ENCODE results near the gene TSEN34. TPM values are rescaled to one million over a fixed set of nuclear protein-coding genes. Genes with fewer than 3 reads are reported as not detected.
"Not testable (repeated sequence)": the region's sequence is repeated elsewhere in the genome, so short reads cannot be mapped to it uniquely, and the experiment has no call there.

TSEN34 gene
- total RNA-seq, 1 experiment from 2014 or later = 194 TPM

GRCh38 chr19:54231077-54231931 lies 40.2 kb downstream of the TSEN34 start:
- Histone ChIP-seq H3K36me3 (ENCODE audit: control insufficient read depth, insufficient read depth, low read length) (no peaks in the 10 kb centered on the region), H3K27ac (ENCODE audit: low read length) (no peak overlapping the region), H3K4me3 (ENCODE audit: low read depth in 2 of 2, low read length in 2 of 2) (no peak overlapping the region), H3K9me3 (ENCODE audit: control insufficient read depth, insufficient read depth, low read depth, low read length) (no peaks in the 10 kb centered on the region), H3K4me1 (ENCODE audit: control insufficient read depth, insufficient read depth, low read length) (peaks cover 4% of the 10 kb centered on the region; the same call in 1 of the 2 replicates), H3K27me3 (ENCODE audit: control insufficient read depth, insufficient read depth, low read length) (no peaks in the 10 kb centered on the region)
- no peak for DNase-seq (ENCODE audit: low read depth, low spot score)
- ChIA-PET POLR2A (interaction anchor here (0.6 kb wide), 1 partner anchor 15 kb away, joined by 8 read pairs; no protein-coding TSS in a partner anchor), CTCF (interaction anchor here (0.7 to 1.0 kb wide), 2 partner anchors 16 to 40 kb away, joined by 3 read pairs; partner anchors contain the start of gene TSEN34)
- BruUV-seq (replicated peaks) = no TSS peak
- in situ Hi-C loops (cut with HindIII; ENCODE audit: low pct_unique_long_range_greater_than_20kb, low sequenced_read_pairs) (no loop called here), intact Hi-C loops (cut with micrococcal nuclease; ENCODE audit: unreplicated experiment) (no loop called here)
- peak; percentile 99 for ATAC-seq
- peak; percentile 99 for TF ChIP-seq CTCF (IDR thresholded peaks at IDR 0.05)
- TF ChIP-seq POLR2AphosphoS5 (IDR thresholded peaks at IDR 0.05; ENCODE audit: low read depth, low read length) = no peak

- Histone ChIP-seq H3K4me3 (ENCODE audit: low read depth in 2 of 2, low read length in 2 of 2) (no peak overlapping the region), H3K27ac (ENCODE audit: low read length) (no peak overlapping the region), H3K27me3 (ENCODE audit: control insufficient read depth, insufficient read depth, low read length) (no peaks in the 10 kb centered on the region), H3K4me1 (ENCODE audit: control insufficient read depth, insufficient read depth, low read length) (peaks cover 4% of the 10 kb centered on the region; the same call in 1 of the 2 replicates), H3K36me3 (ENCODE audit: control insufficient read depth, insufficient read depth, low read length) (no peaks in the 10 kb centered on the region), H3K9me3 (ENCODE audit: control insufficient read depth, insufficient read depth, low read depth, low read length) (no peaks in the 10 kb centered on the region)
- ChIA-PET CTCF (no interaction called here), POLR2A (no interaction called here)
- no peak for DNase-seq (ENCODE audit: low read depth, low spot score)
- BruUV-seq (replicated peaks) = no TSS peak
- intact Hi-C loops (cut with micrococcal nuclease; ENCODE audit: unreplicated experiment) (no loop called here), in situ Hi-C loops (cut with HindIII; ENCODE audit: low pct_unique_long_range_greater_than_20kb, low sequenced_read_pairs) (no loop called here)
- TF ChIP-seq SIN3A (IDR thresholded peaks at IDR 0.05; ENCODE audit: borderline replicate concordance, insufficient read depth, low read depth, low read length) (no peak), CTCF (IDR thresholded peaks at IDR 0.05) (no peak), POLR2AphosphoS5 (IDR thresholded peaks at IDR 0.05; ENCODE audit: low read depth, low read length) (no peak), TCF7L2 (IDR thresholded peaks at IDR 0.05; ENCODE audit: low read depth, low read length) (no peak), REST (IDR thresholded peaks at IDR 0.05; ENCODE audit: insufficient read depth in 1 of 2, low read depth in 2 of 2, low read length in 1 of 2) (no peak)
- ATAC-seq = no peak
These were observed 42.8 kb downstream of the TSEN34 start for GRCh38 chr19:54233941-54234340.

GRCh38 chr19:54239491-54240371 lies 48.6 kb downstream of the TSEN34 start:
- H3K4me3 ChIP-seq (ENCODE audit: low read depth in 2 of 2, low read length in 2 of 2); POLR2A ChIA-PET; intact Hi-C loops (cut with micrococcal nuclease; ENCODE audit: unreplicated experiment); H3K27me3 ChIP-seq (ENCODE audit: control insufficient read depth, insufficient read depth, low read length); H3K27ac ChIP-seq (ENCODE audit: low read length); BruUV-seq (replicated peaks); DNase-seq (ENCODE audit: low read depth, low spot score); H3K9me3 ChIP-seq (ENCODE audit: control insufficient read depth, insufficient read depth, low read depth, low read length); H3K36me3 ChIP-seq (ENCODE audit: control insufficient read depth, insufficient read depth, low read length); H3K4me1 ChIP-seq (ENCODE audit: control insufficient read depth, insufficient read depth, low read length); in situ Hi-C loops (cut with HindIII; ENCODE audit: low pct_unique_long_range_greater_than_20kb, low sequenced_read_pairs): not testable (repeated sequence)
- CTCF ChIA-PET = interaction anchor here (0.5 kb wide), 1 partner anchor 201 kb away, joined by 5 read pairs; no protein-coding TSS in a partner anchor
- ATAC-seq = peak; percentile 74
